SK-N-SH (cell line): ENCODE data around the gene ZDHHC14. TPM values are rescaled to one million over a fixed set of nuclear protein-coding genes. Genes with fewer than 3 reads are reported as not detected.

Experiments
- CTCF ChIA-PET: fragments of 300-600, 350-600 bp; formaldehyde crosslinking; extraction: SDS; loops from one replicate; lab custom pipeline; 2021; lab: Yijun Ruan, JAX
- POLR2A ChIA-PET: fragments of 350-600 bp; sonication (Branson Sonifier 250); formaldehyde crosslinking; extraction: SDS; loops from one replicate; lab custom pipeline; 2020; ENCODE audit warnings: antibody characterized with exemption, inconsistent platforms; lab: Yijun Ruan, JAX
- DNase-seq: peaks from one replicate; pipeline ENCODE4 v3.0.0; 2012
- H2AFZ ChIP-seq: fragments of 200-600 bp; sonication (generic); 2 replicates; pipeline ENCODE4 v1.8.1; 2016; ENCODE audit warnings: antibody characterized with exemption, mild to moderate bottlenecking, low read depth
- H3F3A ChIP-seq: fragments of 200-600 bp; sonication (generic); replicated peaks from 2 replicates; pipeline ENCODE3; 2016; ENCODE audit warnings: antibody characterized with exemption, mild to moderate bottlenecking; ENCODE audit not compliant: insufficient read depth
- H3K27ac ChIP-seq, 2 experiments: fragments of 200-500 bp in 1 of 2; fragments of 200-600 bp in 1 of 2; sonication (Bioruptor generic) in 1 of 2; sonication (generic), shearing (Covaris generic) in 1 of 2; 2 replicates each; pipeline versions ENCODE4 v1.5.1 to v1.6.1; 2014 to 2016; ENCODE audit warnings: low read depth in 2 of 2, inconsistent platforms in 1 of 2, low read length in 1 of 2, mild to moderate bottlenecking in 1 of 2, mixed read lengths in 1 of 2
- H3K27me3 ChIP-seq: fragments of 200-600 bp; sonication (generic), shearing (Covaris generic); 2 replicates; pipeline ENCODE4 v1.6.1; 2016; ENCODE audit warnings: mixed run types; ENCODE audit not compliant: insufficient read depth
- H3K36me3 ChIP-seq, 2 experiments: fragments of 200-500 bp in 1 of 2; fragments of 200-600 bp in 1 of 2; sonication (Bioruptor generic) in 1 of 2; sonication (generic) in 1 of 2; replicated peaks in 1 of 2; 2 replicates each; pipeline versions ENCODE3 to v1.5.1; 2014 to 2016; ENCODE audit warnings: low read length in 1 of 2, mild to moderate bottlenecking in 1 of 2; ENCODE audit not compliant: insufficient read depth in 2 of 2, control insufficient read depth in 1 of 2
- H3K4me1 ChIP-seq, 2 experiments: fragments of 200-500 bp in 1 of 2; fragments of 200-600 bp in 1 of 2; sonication (Bioruptor generic) in 1 of 2; sonication (generic), shearing (Covaris generic) in 1 of 2; 2 replicates each; pipeline versions ENCODE4 v1.5.1 to v1.6.1; 2014 to 2016; ENCODE audit warnings: low read depth in 1 of 2, low read length in 1 of 2, mixed run types in 1 of 2; ENCODE audit not compliant: insufficient read depth in 2 of 2, control insufficient read depth in 1 of 2
- H3K4me2 ChIP-seq: fragments of 200-600 bp; sonication (generic), shearing (Covaris generic); 2 replicates; pipeline ENCODE4 v1.6.1; 2017; ENCODE audit warnings: mixed run types
- H3K4me3 ChIP-seq, 2 experiments: fragments of 200-500 bp in 1 of 2; fragments of 200-600 bp in 1 of 2; sonication (Bioruptor generic) in 1 of 2; sonication (generic), shearing (Covaris generic) in 1 of 2; 2 replicates each; pipeline versions ENCODE4 v1.5.1 to v1.8.1; 2014 to 2016; ENCODE audit warnings: low read depth in 2 of 2, inconsistent platforms in 1 of 2, low read length in 1 of 2, mild to moderate bottlenecking in 1 of 2, mixed read lengths in 1 of 2, moderate library complexity in 1 of 2
- H3K79me2 ChIP-seq: fragments of 200-600 bp; sonication (generic); 2 replicates; pipeline ENCODE4 v1.8.1; 2017; ENCODE audit warnings: mild to moderate bottlenecking; ENCODE audit not compliant: insufficient read depth
- H3K9ac ChIP-seq: fragments of 200-600 bp; sonication (generic); 2 replicates; pipeline ENCODE4 v1.6.1; 2017; ENCODE audit warnings: mixed run types
- H3K9me2 ChIP-seq: fragments of 200-600 bp; sonication (generic); 2 replicates; pipeline ENCODE4 v1.6.1; 2017; ENCODE audit warnings: mixed run types
- H3K9me3 ChIP-seq: fragments of 200-600 bp; sonication (generic); 2 replicates; pipeline ENCODE4 v1.6.1; 2017; ENCODE audit warnings: mixed run types, mild to moderate bottlenecking, moderate library complexity
- H4K20me1 ChIP-seq: fragments of 200-600 bp; sonication (generic); 2 replicates; pipeline ENCODE4 v1.6.1; 2017; ENCODE audit warnings: mild to moderate bottlenecking, mixed run types; ENCODE audit not compliant: insufficient read depth
- EP300 ChIP-seq, 2 experiments: IDR thresholded peaks; 2 replicates each; pipeline versions ENCODE4 v1.4.0 to v1.6.1; 2012; ENCODE audit warnings: borderline replicate concordance in 1 of 2, low read depth in 1 of 2, low read length in 1 of 2
- FOSL2 ChIP-seq: IDR thresholded peaks from 2 replicates; pipeline ENCODE4 v1.4.0; 2012; ENCODE audit warnings: low read depth, mild to moderate bottlenecking, moderate library complexity, borderline replicate concordance
- GABPA ChIP-seq: IDR thresholded peaks from 2 replicates; pipeline ENCODE4 v1.4.0; 2012; ENCODE audit warnings: low read depth, mild to moderate bottlenecking
- GATA2 ChIP-seq: sonication (generic); formaldehyde crosslinking; IDR thresholded peaks from 2 replicates; pipeline ENCODE4 v1.5.0; 2020; ENCODE audit warnings: mild to moderate bottlenecking, missing genetic modification reagents
- IRF3 ChIP-seq: fragments of 150-350 bp; IDR thresholded peaks from 2 replicates; pipeline ENCODE4 v1.6.1; 2016; ENCODE audit warnings: mild to moderate bottlenecking, low read depth, low read length
- TAF1 ChIP-seq: IDR thresholded peaks from 2 replicates; pipeline ENCODE4 v1.6.1; 2012; ENCODE audit warnings: low read depth, mild to moderate bottlenecking, low read length, moderate library complexity, borderline replicate concordance
- TEAD4 ChIP-seq: IDR thresholded peaks from 2 replicates; pipeline ENCODE4 v1.4.0; 2012; ENCODE audit warnings: mild to moderate bottlenecking, borderline replicate concordance; ENCODE audit not compliant: insufficient read depth
- USF2 ChIP-seq: fragments of 150-350 bp; IDR thresholded peaks from 2 replicates; pipeline ENCODE4 v1.6.1; 2017; ENCODE audit warnings: antibody characterized with exemption, low read length, low read depth, borderline replicate concordance
- WGBS: methylation state at CpG from one replicate; pipeline ENCODE4 v1.1.6; 2017; ENCODE audit warnings: low lambda C conversion rate; 5-methylcytosine and 5-hydroxymethylcytosine counted together
- polyA plus RNA-seq, 3 experiments: library from polyadenylated mRNA; depleted of rRNA; stranded (reverse); fragments of >200 nt; gene quantifications; 2 replicates each; pipeline ENCODE4 v1.2.3, GENCODE V29; 2012

ZDHHC14 gene
- polyA plus RNA-seq, 1 of the 3 experiments (the other 2 are of a cell fraction): 5.4 TPM

- Histone ChIP-seq H3K36me3 (no peaks in the 10 kb centered on the region), H3K4me2 (no peak overlapping the region), H3K9me2 (no peaks in the 10 kb centered on the region), H3K9me3 (no peaks in the 10 kb centered on the region), H3K27ac (no peak overlapping the region), H3K9ac (no peak overlapping the region), H3F3A (no peaks in the 10 kb centered on the region), H2AFZ (no peak overlapping the region), H3K4me3 (no peak overlapping the region), H3K27me3 (no peaks in the 10 kb centered on the region), H3K4me1 (no peaks in the 10 kb centered on the region; a peak in 1 of 4 replicates)
- no peak for DNase-seq
- CTCF ChIA-PET: interaction anchor here (0.9 kb wide), 1 partner anchor 29 kb away, joined by 3 read pairs; no protein-coding TSS in a partner anchor
- WGBS: 85% methylated on average over 16 of the region's 16 CpGs
- TF ChIP-seq EP300 (IDR thresholded peaks at IDR 0.05; ENCODE audit: borderline replicate concordance in 1 of 2, low read depth in 1 of 2, low read length in 1 of 2): no peak
- no peak for TF ChIP-seq USF2
- TF ChIP-seq, all 33 proteins: peak for 0
- H3K79me2 ChIP-seq: no peaks in the 10 kb centered on the region
- POLR2A ChIA-PET: no interaction called here
- H4K20me1 ChIP-seq: no peaks in the 10 kb centered on the region
These were observed 174.6 kb downstream of the ZDHHC14 start for GRCh38 chr6:157555455-157556143.

- Histone ChIP-seq H4K20me1 (no peaks in the 10 kb centered on the region), H3K4me1 (no peaks in the 10 kb centered on the region; a peak in 1 of 4 replicates), H3K79me2 (no peaks in the 10 kb centered on the region), H3K4me3 (no peak overlapping the region), H3K9me2 (no peaks in the 10 kb centered on the region), H3K4me2 (no peak overlapping the region), H3K9me3 (no peaks in the 10 kb centered on the region), H3K9ac (no peak overlapping the region), H3F3A (no peaks in the 10 kb centered on the region), H3K27ac (no peak overlapping the region), H2AFZ (no peak overlapping the region), H3K27me3 (no peaks in the 10 kb centered on the region), H3K36me3 (no peaks in the 10 kb centered on the region)
- POLR2A ChIA-PET: no interaction called here
- TF ChIP-seq TEAD4 (no peak), TAF1 (no peak)
- no peak for DNase-seq
- 87% methylated on average over 8 of the region's 15 CpGs for WGBS
- CTCF ChIA-PET: interaction anchor here (0.9 kb wide), 1 partner anchor 30 kb away, joined by 3 read pairs; no protein-coding TSS in a partner anchor
These were observed 175.2 kb downstream of the ZDHHC14 start for GRCh38 chr6:157556144-157556645.

GRCh38 chr6:157556671-157557430, 175.9 kb downstream of the ZDHHC14 start:
- no peaks in the 10 kb centered on the region for H3K27me3 ChIP-seq
- no peaks in the 10 kb centered on the region for H3F3A ChIP-seq
- no peak overlapping the region for H3K4me2 ChIP-seq
- H3K4me1 ChIP-seq: no peaks in the 10 kb centered on the region; a peak in 1 of 4 replicates
- no peak overlapping the region for H2AFZ ChIP-seq
- no peaks in the 10 kb centered on the region for H3K9me3 ChIP-seq
- H3K79me2 ChIP-seq: no peaks in the 10 kb centered on the region
- no peaks in the 10 kb centered on the region for H3K36me3 ChIP-seq
- no peak overlapping the region for H3K9ac ChIP-seq
- no peaks in the 10 kb centered on the region for H4K20me1 ChIP-seq
- WGBS: 88% methylated on average over 15 of the region's 21 CpGs
- DNase-seq: no peak
- ChIA-PET POLR2A (no interaction called here), CTCF (no interaction called here)
- no peak overlapping the region for H3K4me3 ChIP-seq
- H3K9me2 ChIP-seq: no peaks in the 10 kb centered on the region
- no peak for TF ChIP-seq GABPA
- TF ChIP-seq GATA2 (CRISPR knock-in tag): no peak
- no peak for TF ChIP-seq FOSL2
- no peak for TF ChIP-seq IRF3
- H3K27ac ChIP-seq: no peak overlapping the region
